DOHH2 (cell line): ENCODE data around the gene MBTD1.

Source experiments
- CTCF ChIP-seq: fragments of 200-600 bp; sonication (generic); IDR thresholded peaks from one replicate; pipeline ENCODE4 v1.5.1; 2014; ENCODE audit warnings: antibody characterized with exemption, mild to moderate bottlenecking, low read depth, low read length; ENCODE audit not compliant: poor library complexity, severe bottlenecking
- EZH2phosphoT487 ChIP-seq: fragments of 200-600 bp; sonication (generic); IDR thresholded peaks from 2 replicates; pipeline ENCODE4 v1.6.1; 2017; ENCODE audit warnings: borderline replicate concordance, mild to moderate bottlenecking, antibody characterized with exemption, low read length, moderate library complexity, mixed read lengths

- TF ChIP-seq CTCF: no peak
- no peak for TF ChIP-seq EZH2phosphoT487
Measured at GRCh38 chr17:51197754-51198153, 62.1 kb downstream of the MBTD1 start.
